ENCODE data around the gene AK8.

The AK8 gene, protein sequence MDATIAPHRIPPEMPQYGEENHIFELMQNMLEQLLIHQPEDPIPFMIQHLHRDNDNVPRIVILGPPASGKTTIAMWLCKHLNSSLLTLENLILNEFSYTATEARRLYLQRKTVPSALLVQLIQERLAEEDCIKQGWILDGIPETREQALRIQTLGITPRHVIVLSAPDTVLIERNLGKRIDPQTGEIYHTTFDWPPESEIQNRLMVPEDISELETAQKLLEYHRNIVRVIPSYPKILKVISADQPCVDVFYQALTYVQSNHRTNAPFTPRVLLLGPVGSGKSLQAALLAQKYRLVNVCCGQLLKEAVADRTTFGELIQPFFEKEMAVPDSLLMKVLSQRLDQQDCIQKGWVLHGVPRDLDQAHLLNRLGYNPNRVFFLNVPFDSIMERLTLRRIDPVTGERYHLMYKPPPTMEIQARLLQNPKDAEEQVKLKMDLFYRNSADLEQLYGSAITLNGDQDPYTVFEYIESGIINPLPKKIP

GRCh38 chr9:132877824-132878694, at the start of gene AK8:
AK8 (minus strand) TSS chr9:132878284; CDS start chr9:132878255, 29 bp downstream.
- DNase-seq (ENCODE audit: low read depth in 2 of 2), result peak; percentile 71 to 74

DNA sequence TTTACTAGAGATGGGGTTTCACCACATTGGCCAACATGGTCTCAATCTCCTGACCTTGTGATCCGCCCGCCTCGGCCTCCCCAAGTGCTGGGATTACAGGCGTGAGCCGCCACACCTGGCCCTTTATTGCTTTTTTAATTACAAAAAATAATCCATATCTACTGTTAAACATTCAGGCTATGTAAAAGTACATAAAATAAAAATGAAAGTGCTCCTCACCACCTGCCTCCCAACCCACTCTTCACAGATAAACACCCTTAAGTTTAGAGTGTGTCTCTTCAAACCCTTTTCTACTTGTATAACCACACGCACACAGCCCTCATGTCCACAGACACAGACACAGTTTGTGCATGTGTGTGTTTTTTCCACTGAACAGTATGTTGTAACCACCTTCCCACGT, 49.6 kb upstream of the AK8 start:
- DNase-seq (ENCODE audit: low read depth in 2 of 2), result no peak

DNA sequence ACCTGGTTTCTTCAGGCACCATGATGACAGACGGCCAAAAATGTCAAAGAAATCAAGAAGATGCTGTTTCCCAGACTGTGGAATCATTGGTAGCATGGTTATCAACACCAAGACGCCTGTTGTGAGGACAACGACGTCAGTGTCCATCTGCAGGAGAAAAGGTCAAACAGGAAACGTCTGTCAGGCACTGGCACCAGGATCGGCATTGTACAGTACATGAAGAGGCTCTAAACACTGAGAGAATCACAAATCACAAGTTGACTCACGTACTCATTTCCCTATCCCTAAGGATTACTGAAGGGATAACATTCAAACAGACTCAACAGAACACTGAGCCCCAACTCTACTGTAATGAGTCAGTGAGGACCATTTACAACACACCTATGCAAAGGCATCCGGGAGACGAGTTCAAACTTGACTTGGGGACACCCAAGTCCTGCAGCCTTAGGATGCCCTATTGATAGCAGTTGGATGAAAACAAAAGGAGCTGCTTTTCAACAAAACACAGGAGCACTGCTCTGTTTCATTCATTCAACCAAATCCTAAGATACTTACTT, 45.3 kb upstream of the AK8 start:
- DNase-seq (ENCODE audit: low read depth in 2 of 2), result no peak

- DNase-seq (ENCODE audit: low read depth in 2 of 2), result no peak
Observed at GRCh38 chr9:132919614-132920268, 41.7 kb upstream of the AK8 start.

- DNase-seq (ENCODE audit: low read depth in 2 of 2), result no peak
Observed at GRCh38 chr9:132914924-132915323, 36.8 kb upstream of the AK8 start.

DNA sequence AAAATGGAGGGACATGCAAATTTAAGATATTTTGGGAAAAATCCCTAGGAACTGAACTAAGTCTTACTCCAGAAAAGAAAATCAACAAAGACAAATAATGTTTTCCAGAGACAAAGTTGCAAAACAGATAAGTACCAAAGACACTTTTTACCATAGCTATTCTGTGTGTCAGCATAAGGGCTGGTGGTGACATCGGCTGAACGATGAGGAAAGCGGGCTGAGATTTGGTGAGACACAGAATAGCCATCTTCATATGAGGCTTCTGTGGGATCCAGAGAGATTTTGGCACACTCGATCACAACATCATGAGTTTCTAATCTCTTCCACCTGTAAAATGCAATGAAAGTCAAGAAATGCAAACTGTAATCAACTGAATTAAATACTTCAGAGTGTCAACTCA, 34.0 kb upstream of the AK8 start:
- DNase-seq (ENCODE audit: low read depth in 2 of 2), result no peak

DNA sequence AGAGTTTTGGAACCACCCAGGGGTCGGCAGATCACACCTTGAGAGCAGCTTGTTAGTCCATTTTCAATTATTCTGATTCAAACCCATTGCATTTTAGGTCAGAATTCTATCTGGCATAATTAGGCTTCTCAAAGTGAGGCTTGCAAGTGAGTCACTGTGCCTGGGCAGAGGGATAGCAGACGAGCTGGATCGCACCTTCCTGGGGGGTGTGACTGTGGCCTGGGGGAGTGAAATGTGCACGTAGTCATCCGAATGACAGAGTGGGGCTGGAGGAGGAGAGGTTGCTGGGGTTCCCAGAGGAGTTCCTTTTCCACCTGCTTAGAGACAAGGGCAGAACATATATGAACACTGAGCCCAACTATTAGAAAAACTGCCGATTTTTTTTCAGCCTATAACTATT, 32.3 kb upstream of the AK8 start:
- no peak for DNase-seq (ENCODE audit: low read depth in 2 of 2)

GRCh38 chr9:132909311-132909710, 31.2 kb upstream of the AK8 start:
- DNase-seq (ENCODE audit: low read depth in 2 of 2), result no peak

DNA sequence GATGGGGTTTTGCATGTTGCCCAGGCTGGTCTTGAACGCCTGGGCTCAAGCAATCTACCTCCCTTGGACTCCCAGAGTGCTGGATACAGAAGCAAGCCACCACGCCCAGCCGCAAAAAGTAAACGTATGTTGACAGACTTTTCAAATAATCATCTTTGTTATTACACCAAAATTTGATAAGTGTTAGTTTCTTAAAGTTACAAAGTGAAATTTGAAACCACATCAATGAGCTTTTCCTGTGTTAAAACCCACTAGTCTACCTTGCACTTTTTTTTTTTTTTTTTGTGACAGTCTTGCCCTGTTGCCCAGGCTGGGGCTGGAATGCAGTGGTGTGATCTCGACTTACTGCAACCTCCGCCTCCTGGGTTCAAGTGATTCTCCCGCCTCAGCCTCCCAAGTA, 30.6 kb upstream of the AK8 start:
- no peak for DNase-seq (ENCODE audit: low read depth in 2 of 2)

DNA sequence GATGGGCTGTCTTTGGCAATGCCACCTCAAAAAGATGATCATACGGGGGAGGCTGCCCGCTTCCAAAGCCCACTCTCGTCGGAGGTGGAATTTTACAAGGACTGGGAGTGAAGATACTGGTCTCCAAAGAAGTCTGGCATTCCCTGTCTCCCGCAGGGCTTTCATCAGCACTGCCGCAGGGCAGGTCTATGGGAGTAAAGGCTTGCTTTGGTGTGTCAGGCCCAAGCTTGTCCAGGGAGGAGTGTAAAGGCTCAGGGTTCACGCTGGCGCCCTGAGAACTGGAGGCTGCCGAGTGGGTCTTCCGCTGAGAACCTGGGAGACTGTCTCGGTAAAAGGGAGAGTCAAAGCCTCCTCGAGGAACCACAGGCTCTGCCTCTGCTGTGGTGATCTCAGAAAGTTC, 27.6 kb upstream of the AK8 start:
- DNase-seq (ENCODE audit: low read depth in 2 of 2), result no peak

DNA sequence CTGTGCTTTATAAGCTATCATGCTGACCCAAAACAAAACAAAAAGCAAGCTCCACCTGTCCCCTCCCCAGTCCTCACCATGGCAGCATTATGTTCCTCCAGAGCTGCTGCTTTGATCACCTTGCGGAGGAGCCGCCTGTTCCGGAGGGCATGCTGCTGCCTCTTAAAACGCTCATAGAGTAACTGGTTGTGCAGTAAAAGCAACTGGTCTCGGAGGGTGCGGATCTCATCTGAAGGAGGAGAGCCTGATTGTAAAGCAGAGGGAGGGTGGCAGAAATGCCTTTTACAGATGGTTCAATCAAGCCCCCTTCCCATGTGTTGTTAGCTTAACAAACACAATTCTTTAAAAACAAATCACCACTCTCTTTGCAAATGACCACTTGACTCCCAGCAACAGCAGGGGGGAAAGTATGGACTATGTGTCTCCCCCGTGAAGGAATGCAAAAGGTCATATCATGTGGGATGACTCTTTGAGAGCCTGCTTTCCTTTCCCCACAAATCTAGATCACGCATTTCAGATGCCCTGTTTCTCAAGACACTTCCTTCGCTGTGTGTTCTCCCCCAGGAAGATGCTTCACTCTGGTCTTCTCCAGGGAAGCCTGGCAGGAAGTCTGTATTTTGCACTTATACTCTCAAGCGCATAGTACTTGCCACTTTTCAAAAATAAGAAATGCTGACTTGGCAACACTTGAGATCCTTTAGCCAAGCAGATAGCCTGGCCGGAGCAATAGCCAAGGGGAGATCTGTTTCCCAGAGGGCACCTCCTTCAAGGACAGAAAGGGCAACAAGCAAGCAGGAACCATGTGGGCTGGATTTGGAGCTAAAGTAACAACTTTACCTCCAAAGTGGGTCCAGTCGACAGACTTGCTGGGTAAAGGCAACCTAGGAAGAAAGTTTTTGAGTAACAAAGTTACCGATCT, 25.7 kb upstream of the AK8 start:
- no peak for DNase-seq (ENCODE audit: low read depth in 2 of 2)

GRCh38 chr9:132901858-132902831, 24.1 kb upstream of the AK8 start:
- peak; percentile 53 to 71 for DNase-seq (ENCODE audit: low read depth in 2 of 2)

DNA sequence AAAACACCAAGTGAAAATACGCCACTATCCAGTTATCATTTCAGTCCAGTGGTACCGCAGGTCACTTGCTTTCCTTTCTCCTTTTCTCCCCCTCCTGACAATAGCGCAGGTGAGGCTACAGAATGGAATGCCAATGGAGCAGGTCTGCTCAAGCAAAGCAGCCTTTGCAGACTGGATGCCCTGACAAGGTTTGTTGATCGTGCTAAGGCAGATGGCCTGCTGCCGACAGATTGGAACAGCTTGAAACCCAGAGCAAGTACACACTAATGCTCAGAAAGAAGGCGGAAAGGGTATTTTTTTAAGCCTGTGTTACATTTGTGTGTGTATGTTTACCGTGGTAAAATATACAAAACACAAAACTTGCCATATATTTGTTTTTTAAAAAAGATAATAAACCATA, 20.0 kb upstream of the AK8 start:
- DNase-seq (ENCODE audit: low read depth in 2 of 2), result no peak

DNA sequence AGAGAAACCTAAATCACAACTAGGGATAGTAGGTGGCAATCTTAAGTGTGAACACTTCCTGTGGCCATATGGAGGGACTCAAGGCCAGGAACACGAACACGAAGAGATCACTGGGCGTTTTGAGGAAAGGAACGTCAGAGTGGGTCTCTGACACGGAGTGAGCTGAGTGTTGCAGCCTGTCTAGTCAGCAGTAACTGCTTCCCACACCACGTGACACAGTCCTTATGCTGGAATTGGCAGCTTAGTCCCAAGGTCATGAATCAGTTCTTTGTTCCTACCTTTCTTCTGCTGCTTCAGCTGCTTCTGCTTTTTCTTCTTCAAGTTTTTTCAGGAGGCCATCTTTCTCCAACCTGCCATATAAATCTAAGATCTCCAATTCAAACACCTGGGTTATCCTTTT, 18.8 kb upstream of the AK8 start:
- no peak for DNase-seq (ENCODE audit: low read depth in 2 of 2)

- no peak for DNase-seq (ENCODE audit: low read depth in 2 of 2)
Observed at GRCh38 chr9:132896264-132896663, 18.2 kb upstream of the AK8 start.

DNA sequence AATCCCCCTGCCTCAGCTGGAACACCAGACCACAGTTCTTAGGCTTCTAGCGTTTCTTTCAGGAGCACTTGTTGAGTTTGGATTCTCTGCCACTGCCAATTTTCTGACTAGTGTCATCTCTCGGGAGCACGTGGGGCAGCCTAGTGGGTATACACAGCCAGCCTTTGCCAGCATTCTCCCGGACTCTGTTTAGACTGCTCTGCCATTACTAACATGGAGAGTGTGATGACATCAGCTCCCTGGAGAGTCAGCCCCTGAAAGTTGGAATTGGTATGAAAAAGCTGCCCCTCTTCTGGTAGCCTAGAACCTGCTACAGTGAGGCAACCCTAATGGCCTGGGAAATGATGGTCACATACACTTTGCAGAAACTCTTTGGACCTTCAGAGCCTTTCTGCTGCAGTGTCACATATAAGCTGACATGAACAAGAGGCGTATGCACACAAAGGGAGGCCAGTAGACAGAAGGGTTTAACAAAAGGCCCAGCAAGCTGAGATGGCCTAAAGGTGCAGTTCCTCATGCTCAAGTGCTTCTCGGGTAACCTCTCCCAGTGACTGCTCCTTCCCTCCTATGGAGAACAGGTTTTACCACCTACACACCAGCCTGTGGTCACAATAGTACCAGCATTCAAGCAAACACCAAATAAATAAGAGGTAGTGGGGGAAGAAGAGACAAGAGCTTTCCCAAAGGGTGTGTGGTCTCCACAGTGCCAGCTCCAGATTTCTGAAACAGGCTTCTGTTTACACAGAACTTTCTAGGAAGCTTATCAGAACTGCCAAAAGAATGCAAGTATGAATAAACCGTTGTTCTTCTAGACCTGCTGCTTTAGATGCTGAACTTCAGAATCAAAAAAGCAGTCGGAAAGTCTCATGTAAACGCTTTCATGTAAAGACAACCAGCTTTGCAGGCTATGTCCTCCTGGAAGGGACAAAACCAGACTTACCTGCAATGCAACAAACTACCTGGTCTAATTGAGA, 17.1 kb upstream of the AK8 start:
- DNase-seq (ENCODE audit: low read depth in 2 of 2), result no peak

GRCh38 chr9:132894346-132894745, 16.3 kb upstream of the AK8 start:
- no peak for DNase-seq (ENCODE audit: low read depth in 2 of 2)

- no peak for DNase-seq (ENCODE audit: low read depth in 2 of 2)
Observed at GRCh38 chr9:132892400-132892799, 14.3 kb upstream of the AK8 start.

DNA sequence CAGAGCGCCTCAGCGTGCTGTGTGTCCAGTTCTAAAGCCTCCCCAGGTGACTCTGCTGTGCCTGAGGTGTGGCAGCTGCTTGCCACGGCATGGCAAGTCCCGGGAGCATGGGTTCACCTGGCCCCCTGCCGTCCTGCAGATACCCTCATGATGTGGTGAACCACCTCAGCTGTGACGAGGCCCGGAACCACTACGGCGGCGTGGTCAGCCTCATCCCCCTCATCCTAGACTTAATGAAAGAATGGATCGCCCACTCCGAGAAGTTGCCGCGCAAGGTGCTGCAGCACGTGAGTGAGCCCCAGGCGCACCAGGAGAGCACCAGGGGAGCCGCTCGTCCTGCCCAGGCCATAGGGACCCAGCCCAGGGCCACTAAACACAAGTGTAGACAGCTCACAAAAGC, 10.1 kb upstream of the AK8 start:
- DNase-seq (ENCODE audit: low read depth in 2 of 2), result no peak

Data from stimulated activated CD4-positive, alpha-beta T cell treated with anti-CD3 and anti-CD28 coated beads, Interleukin-1b, Interleukin-23, amount 100 ng/mL, for 4 hours (primary cell).